Right lobe of liver (tissue), 4 donors: ENCODE data around the gene JAG1.

ENCODE experiments used
- POLR2A ChIP-seq: fragments of 450-650 bp; IDR thresholded peaks from one replicate; pipeline ENCODE4 v1.6.1; 2017; ENCODE audit warnings: antibody characterized with exemption, mild to moderate bottlenecking
- TF ChIP-seq, protein P1 (sequence below), 4 donors: fragments of 200-600 bp in 3 of 4; fragments of 450-650 bp in 1 of 4; IDR thresholded peaks; one replicate each; pipeline versions ENCODE4 v1.5.1 to v1.8.0; 2016 to 2022; ENCODE audit warnings: antibody characterized with exemption in 4 of 4, mild to moderate bottlenecking in 2 of 4
- donor health status: DM: no; HTN: no; CAD: no.
- donor health status: DM: no; HTN: no; CAD: no.
- donor health status: DM: no; HTN: yes; CAD: no.

DNA sequence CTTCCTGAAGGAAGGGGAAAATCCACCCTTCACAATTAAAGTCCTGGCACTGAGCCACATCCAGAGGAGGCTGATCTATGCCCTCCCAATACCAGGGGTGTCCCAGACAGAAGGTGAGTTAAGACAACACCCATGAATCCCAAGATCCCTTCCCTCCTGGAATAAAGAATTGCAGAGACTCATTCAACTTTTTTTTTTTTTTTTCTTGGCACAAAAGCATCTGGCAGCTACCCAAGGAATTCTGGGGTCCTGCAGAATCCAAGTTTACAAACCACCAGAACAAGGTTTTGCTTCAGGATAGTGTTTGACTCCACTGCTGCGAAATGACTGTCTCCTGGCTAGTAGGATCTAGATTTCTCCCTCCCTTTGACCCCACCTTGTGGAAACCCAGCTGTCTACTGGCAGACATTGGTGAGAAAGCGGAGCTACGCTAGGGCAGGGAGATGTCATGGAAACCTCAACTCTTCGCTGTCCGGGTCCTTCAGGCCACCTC, 37.4 kb downstream of the JAG1 start:
- TF ChIP-seq, protein P1, sequence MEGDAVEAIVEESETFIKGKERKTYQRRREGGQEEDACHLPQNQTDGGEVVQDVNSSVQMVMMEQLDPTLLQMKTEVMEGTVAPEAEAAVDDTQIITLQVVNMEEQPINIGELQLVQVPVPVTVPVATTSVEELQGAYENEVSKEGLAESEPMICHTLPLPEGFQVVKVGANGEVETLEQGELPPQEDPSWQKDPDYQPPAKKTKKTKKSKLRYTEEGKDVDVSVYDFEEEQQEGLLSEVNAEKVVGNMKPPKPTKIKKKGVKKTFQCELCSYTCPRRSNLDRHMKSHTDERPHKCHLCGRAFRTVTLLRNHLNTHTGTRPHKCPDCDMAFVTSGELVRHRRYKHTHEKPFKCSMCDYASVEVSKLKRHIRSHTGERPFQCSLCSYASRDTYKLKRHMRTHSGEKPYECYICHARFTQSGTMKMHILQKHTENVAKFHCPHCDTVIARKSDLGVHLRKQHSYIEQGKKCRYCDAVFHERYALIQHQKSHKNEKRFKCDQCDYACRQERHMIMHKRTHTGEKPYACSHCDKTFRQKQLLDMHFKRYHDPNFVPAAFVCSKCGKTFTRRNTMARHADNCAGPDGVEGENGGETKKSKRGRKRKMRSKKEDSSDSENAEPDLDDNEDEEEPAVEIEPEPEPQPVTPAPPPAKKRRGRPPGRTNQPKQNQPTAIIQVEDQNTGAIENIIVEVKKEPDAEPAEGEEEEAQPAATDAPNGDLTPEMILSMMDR (IDR thresholded peaks at IDR 0.05): no peak
- TF ChIP-seq POLR2A: no peak
